GM21360 (cell line): ENCODE measurements around the gene RCN1.
A peak's percentile ranks its signal among the peaks of the same experiment; 100 is the strongest.

Experiments used
- ATAC-seq: cut with Tn5 transposase; IDR thresholded peaks from one replicate; pipeline ENCODE4 v1.9.1; 2021; ENCODE audit warnings: mild to moderate bottlenecking, moderate library complexity; ENCODE audit not compliant: unreplicated experiment

The RCN1 gene

DNA sequence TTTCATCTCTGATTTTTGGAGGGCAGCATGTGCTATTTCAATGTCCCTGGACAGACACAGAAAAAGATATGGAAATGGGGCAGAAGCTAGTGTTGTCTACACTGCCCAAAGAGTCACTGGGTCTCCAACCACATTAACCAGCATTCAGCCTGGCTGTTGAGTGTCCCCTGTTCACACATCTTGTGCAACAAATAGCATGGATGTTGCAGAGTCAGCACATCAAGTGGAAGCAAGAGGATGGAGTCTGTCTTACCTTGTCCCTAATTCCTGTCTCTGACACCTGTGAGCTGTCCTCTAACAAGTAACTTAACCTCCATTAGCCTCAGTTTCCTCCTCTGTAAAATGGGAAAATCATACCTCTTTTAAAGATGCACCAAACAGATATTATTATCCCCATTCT, 60.2 kb downstream of the RCN1 start:
- no peak for ATAC-seq

DNA sequence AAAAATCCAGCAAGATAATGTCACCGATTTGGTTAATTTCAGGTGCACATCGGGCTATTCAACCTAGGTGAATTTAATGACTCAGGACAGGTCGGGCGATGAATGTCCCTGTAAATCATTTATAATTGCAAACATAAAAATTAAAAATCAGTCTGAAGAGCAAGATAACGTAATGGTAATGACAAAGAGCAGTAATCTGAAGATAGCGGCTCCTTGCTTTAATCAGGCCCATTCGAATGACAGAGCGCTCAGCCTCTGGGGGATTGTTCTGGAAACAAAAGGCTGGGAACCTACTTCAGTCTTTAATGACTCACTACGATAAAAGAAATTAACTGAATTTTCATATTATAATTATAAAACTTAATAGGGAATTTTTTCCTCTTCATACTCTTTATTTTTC, 61.3 kb downstream of the RCN1 start:
- ATAC-seq = no peak

DNA sequence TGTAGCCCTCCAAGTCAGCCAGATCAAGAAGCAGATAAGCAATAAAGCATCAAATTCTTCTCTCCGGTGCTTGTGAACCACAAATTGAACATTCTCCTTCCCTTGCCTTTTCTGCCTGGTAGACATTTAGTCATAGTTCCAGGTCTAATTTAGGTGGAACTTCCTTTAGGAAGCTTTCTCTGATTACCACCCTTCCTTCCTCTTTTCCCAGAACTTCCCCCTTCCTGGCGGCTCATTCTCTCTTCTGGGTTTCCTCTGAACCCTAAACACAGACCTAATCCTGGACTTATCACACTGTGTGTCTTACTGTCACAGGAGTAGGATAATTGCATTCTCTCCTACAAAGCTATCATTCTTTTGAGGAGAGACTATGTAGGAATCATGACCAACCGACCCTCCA, 61.9 kb downstream of the RCN1 start:
- no peak for ATAC-seq

DNA sequence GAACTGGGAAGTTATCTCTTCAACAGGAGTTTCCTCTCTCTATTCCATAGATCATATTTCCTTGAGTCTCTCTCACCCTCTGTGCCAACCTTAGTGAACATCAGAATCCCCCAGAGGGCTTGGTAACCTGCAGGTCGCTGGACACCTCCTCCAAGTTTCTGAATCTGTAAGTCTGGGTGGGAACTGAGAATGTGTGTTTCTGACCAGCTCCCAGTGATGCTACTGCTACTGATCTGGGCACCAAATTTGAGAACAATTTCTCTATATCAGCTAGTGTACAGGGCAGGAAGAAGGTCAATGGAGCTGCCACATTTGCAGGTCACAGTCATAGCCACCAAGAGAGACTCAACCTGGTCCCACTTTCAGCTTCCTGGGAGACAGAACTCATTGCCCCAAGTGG, 62.9 kb downstream of the RCN1 start:
- ATAC-seq = peak; percentile 31

DNA sequence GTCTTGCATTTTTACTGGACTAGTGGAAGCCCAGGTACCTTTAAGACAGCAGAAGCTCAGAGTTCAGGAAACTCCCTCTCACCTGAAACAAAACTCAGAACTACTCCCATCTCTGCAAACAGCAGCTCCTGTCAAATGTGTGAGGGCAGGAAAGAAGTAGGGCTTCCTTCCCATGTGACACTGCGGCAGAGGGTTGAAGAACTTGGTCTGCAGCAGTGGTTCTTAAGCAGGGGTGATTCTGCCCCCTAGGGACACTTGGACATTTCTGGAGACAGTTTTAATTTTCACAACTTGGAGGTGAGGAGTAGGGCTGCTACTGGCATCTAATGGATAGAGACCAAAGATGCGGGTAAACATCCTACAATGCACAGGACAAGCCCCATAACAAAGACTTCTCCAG, 63.4 kb downstream of the RCN1 start:
- peak; percentile 45 for ATAC-seq
